Type B pancreatic cell (in vitro differentiated cells): ENCODE results near the gene PSMC2. TPM values are rescaled to one million over a fixed set of nuclear protein-coding genes. Genes with fewer than 3 reads are reported as not detected.

Source experiments
- DNase-seq: peaks from one replicate; pipeline ENCODE4 v3.0.0; 2021; ENCODE audit warnings: mixed read lengths; ENCODE audit not compliant: unreplicated experiment; ENCODE audit errors: extremely low spot score
- H3K27ac Mint-ChIP-seq: 2 replicates; pipeline ENCODE4 v1.8.0; 2021; ENCODE audit warnings: mild to moderate bottlenecking, mixed read lengths
- H3K27me3 Mint-ChIP-seq: 2 replicates; pipeline ENCODE4 v1.8.0; 2021; ENCODE audit warnings: mixed read lengths
- H3K36me3 Mint-ChIP-seq: 2 replicates; pipeline ENCODE4 v1.8.0; 2021; ENCODE audit warnings: mixed read lengths
- H3K4me1 Mint-ChIP-seq: one replicate; pipeline ENCODE4 v1.8.0; 2021; ENCODE audit warnings: mixed read lengths; ENCODE audit not compliant: unreplicated experiment
- H3K4me3 Mint-ChIP-seq: 2 replicates; pipeline ENCODE4 v1.8.0; 2021; ENCODE audit warnings: mild to moderate bottlenecking, mixed read lengths
- H3K9me3 Mint-ChIP-seq: 2 replicates; pipeline ENCODE4 v1.8.0; 2021; ENCODE audit warnings: mixed read lengths
- total RNA-seq: library from RNA; stranded (reverse); gene quantifications from 2 replicates; pipeline ENCODE4 v1.2.1, GENCODE V29; 2021; ENCODE audit warnings: low replicate concordance
- TF ChIP-seq, protein P1 (sequence below): fragments of 200-600 bp; sonication (generic); conservative IDR thresholded peaks from 2 replicates; pipeline ENCODE4 v1.5.0; 2021; ENCODE audit warnings: antibody characterized with exemption, mild to moderate bottlenecking

The PSMC2 gene
- total RNA-seq, 1 donor from 2014 or later, result 109 TPM

GRCh38 chr7:103348452-103348851 lies 1.0 kb downstream of the PSMC2 start:
- peak overlapping the region; percentile 97 for H3K27ac Mint-ChIP-seq
- H3K4me3 Mint-ChIP-seq, result peak overlapping the region; percentile 100
- peaks cover 3% of the 10 kb centered on the region for H3K36me3 Mint-ChIP-seq
- TF ChIP-seq, protein P1, sequence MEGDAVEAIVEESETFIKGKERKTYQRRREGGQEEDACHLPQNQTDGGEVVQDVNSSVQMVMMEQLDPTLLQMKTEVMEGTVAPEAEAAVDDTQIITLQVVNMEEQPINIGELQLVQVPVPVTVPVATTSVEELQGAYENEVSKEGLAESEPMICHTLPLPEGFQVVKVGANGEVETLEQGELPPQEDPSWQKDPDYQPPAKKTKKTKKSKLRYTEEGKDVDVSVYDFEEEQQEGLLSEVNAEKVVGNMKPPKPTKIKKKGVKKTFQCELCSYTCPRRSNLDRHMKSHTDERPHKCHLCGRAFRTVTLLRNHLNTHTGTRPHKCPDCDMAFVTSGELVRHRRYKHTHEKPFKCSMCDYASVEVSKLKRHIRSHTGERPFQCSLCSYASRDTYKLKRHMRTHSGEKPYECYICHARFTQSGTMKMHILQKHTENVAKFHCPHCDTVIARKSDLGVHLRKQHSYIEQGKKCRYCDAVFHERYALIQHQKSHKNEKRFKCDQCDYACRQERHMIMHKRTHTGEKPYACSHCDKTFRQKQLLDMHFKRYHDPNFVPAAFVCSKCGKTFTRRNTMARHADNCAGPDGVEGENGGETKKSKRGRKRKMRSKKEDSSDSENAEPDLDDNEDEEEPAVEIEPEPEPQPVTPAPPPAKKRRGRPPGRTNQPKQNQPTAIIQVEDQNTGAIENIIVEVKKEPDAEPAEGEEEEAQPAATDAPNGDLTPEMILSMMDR, result no peak
- no peaks in the 10 kb centered on the region for H3K9me3 Mint-ChIP-seq
- H3K27me3 Mint-ChIP-seq, result no peaks in the 10 kb centered on the region
- peaks cover 35% of the 10 kb centered on the region for H3K4me1 Mint-ChIP-seq
- DNase-seq, result no peak

DNA sequence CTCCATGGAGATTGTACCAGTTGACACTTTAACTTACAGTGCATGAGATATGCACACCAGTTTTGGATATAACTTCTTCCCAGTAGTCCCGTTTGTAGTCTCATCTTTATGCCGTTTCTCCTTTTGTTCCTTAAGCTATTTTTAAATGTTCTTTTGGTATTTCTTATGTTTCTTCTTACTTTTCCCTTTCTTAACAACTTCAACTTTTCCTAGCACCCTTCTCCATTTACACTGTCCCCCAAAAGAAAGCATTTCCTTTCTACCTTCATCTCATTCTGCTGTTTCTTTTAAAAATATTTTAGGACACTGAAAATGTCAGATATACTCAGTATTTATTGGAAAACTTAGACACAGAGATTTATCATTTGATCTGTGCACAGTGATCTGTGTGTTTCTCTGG lies 1.5 kb downstream of the PSMC2 start:
- H3K36me3 Mint-ChIP-seq, result peaks cover 3% of the 10 kb centered on the region
- H3K27ac Mint-ChIP-seq, result peak overlapping the region; percentile 21
- TF ChIP-seq, protein P1, result no peak
- no peaks in the 10 kb centered on the region for H3K9me3 Mint-ChIP-seq
- H3K27me3 Mint-ChIP-seq, result no peaks in the 10 kb centered on the region
- H3K4me3 Mint-ChIP-seq, result peak overlapping the region; percentile 100
- H3K4me1 Mint-ChIP-seq, result peaks cover 35% of the 10 kb centered on the region
- DNase-seq, result no peak

GRCh38 chr7:103349805-103350204 lies 2.4 kb downstream of the PSMC2 start:
- DNase-seq, result no peak
- H3K27ac Mint-ChIP-seq, result peak overlapping the region; percentile 25

GRCh38 chr7:103369432-103369831 lies 22.0 kb downstream of the PSMC2 start:
- Mint-ChIP-seq H3K4me3 (no peak overlapping the region), H3K27me3 (peaks cover 4% of the 10 kb centered on the region), H3K27ac (no peak overlapping the region), H3K36me3 (peaks cover 12% of the 10 kb centered on the region), H3K4me1 (no peaks in the 10 kb centered on the region), H3K9me3 (no peaks in the 10 kb centered on the region)
- TF ChIP-seq, protein P1, result no peak
- no peak for DNase-seq

More at GRCh38 chr7:103349805-103350204, 2.4 kb downstream of the PSMC2 start:
- H3K36me3 Mint-ChIP-seq, result peaks cover 3% of the 10 kb centered on the region
- no peaks in the 10 kb centered on the region for H3K27me3 Mint-ChIP-seq
- peaks cover 32% of the 10 kb centered on the region for H3K4me1 Mint-ChIP-seq
- TF ChIP-seq, protein P1, result no peak
- peak overlapping the region; percentile 82 for H3K4me3 Mint-ChIP-seq
- H3K9me3 Mint-ChIP-seq, result no peaks in the 10 kb centered on the region

DNA sequence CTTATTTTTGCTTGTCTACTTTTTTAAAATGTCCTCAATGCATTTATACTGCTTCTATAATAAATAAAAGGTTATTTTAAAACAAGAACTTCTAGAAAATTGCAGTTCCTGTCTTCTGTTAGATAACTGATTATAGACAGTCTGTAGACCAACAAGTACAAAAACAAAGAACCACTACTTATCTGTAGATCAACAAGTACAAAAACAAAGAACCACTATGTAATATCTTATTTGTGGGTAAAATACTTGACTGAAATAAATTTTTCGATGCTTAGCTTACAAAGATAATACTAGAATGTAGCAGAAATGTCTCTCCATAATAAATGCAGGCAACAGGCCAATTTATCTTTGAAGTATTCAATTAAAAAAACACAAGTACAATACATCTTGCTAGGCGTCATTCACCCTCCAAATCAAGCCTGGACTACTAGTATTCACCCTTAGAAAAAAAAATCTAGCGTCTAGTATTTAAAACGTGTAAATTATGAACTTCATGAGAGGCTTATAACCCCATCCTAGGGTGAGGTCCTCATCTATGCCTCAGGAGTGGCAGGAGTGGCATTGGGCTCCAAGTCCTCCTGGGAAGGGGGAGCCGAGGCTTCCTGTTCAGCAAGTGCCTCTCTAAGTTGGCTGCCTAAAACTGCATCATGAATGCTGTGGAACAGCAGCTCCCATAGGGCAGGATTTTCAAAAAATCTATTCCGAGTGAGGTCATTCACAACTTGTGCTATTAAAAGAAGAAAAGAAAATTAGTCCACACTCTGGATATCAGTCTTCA lies 26.6 kb downstream of the PSMC2 start:
- no peaks in the 10 kb centered on the region for H3K9me3 Mint-ChIP-seq
- no peak overlapping the region for H3K4me3 Mint-ChIP-seq
- H3K36me3 Mint-ChIP-seq, result no peaks in the 10 kb centered on the region
- TF ChIP-seq, protein P1, result no peak
- DNase-seq, result no peak
- peaks cover 15% of the 10 kb centered on the region for H3K27me3 Mint-ChIP-seq
- H3K27ac Mint-ChIP-seq, result no peak overlapping the region
- H3K4me1 Mint-ChIP-seq, result no peaks in the 10 kb centered on the region
